HEK293T (cell line): ENCODE measurements around the gene TMEM207.

Experiments
- BHLHE40 ChIP-seq: fragments of 450-650 bp; IDR thresholded peaks from 2 replicates; pipeline ENCODE4 v1.6.1; 2016; ENCODE audit warnings: mild to moderate bottlenecking, moderate library complexity, borderline replicate concordance
- FOXM1 ChIP-seq: fragments of 450-650 bp; IDR thresholded peaks from 2 replicates; pipeline ENCODE4 v1.6.1; 2017; ENCODE audit warnings: mild to moderate bottlenecking, borderline replicate concordance
- HDGF ChIP-seq: fragments of 450-650 bp; IDR thresholded peaks from 2 replicates; pipeline ENCODE4 v1.6.1; 2017; ENCODE audit warnings: antibody characterized with exemption, borderline replicate concordance
- LEF1 ChIP-seq: fragments of 450-650 bp; IDR thresholded peaks from 2 replicates; pipeline ENCODE4 v1.6.1; 2017; ENCODE audit warnings: mild to moderate bottlenecking, borderline replicate concordance
- SUZ12 ChIP-seq: fragments of 450-650 bp; IDR thresholded peaks from 2 replicates; pipeline ENCODE4 v1.6.1; 2016; ENCODE audit warnings: mild to moderate bottlenecking
- TARDBP ChIP-seq: fragments of 450-650 bp; IDR thresholded peaks from 2 replicates; pipeline ENCODE4 v1.6.1; 2016

GRCh38 chr3:190425833-190426232 is 23.9 kb downstream of the TMEM207 start:
- TF ChIP-seq SUZ12 (no peak), BHLHE40 (no peak), FOXM1 (no peak), TARDBP (no peak), LEF1 (no peak), HDGF (no peak)
